GM21360 (cell line): Measurements from ENCODE around the gene PCED1A.

Source experiments
- ATAC-seq: cut with Tn5 transposase; IDR thresholded peaks from one replicate; pipeline ENCODE4 v1.9.1; 2021; ENCODE audit warnings: mild to moderate bottlenecking, moderate library complexity; ENCODE audit not compliant: unreplicated experiment

The PCED1A gene

DNA sequence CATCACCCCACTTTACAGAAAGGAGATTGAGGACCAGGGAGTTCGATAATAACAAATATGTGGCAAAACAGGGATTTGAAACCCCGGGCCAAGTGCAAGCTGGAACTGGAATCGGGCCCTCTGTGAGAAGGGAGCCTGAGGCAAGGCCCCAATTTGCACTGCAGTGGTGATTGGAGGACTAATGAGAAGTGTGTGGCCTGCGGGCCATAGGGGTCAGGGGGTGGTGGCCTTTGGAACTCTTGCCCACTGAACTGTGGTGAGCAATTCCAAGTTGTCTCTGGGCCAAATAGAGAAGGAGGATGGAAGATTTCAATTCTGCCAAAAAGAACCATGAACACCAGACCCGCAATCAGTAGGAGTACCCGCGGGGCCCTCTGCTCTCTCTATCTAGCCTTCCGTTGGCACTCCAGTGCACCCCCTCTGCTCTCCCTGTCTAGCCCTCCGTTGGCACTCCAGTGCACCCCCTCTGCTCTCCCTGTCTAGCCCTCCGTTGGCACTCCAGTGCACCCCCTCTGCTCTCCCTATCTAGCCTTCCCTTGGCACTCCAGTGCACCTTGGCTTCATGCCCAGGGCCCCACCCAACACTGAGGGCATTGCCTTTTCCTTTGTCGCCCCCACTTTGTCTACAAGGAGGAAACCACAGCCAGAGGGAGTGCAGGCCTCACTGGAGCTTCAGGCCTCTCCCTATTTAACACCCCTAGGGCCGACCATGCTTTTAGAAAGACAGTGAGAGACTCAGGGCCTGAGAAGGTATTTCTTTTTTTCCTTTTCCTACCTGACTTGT, 26.8 kb upstream of the PCED1A start:
- no peak for ATAC-seq

DNA sequence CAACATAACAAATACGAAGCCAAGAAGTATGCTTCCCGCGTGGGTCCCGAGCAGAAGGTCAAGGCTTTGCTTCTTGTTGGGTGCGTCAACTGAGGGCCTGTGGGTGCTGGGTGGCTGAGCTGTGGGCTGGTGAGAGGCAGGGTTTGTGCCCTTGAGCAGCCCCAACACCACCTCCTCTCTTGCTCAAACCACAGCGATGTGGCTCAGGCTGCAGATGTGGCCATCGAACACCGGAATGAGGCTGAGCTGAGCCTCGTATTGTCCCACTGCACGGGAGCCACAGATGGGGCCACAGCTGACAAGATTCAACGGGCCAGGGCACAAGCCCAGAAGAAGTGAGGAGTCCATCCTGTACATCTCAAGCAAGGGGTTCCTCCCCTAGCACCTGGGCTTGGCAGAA, 25.8 kb upstream of the PCED1A start:
- ATAC-seq = no peak

DNA sequence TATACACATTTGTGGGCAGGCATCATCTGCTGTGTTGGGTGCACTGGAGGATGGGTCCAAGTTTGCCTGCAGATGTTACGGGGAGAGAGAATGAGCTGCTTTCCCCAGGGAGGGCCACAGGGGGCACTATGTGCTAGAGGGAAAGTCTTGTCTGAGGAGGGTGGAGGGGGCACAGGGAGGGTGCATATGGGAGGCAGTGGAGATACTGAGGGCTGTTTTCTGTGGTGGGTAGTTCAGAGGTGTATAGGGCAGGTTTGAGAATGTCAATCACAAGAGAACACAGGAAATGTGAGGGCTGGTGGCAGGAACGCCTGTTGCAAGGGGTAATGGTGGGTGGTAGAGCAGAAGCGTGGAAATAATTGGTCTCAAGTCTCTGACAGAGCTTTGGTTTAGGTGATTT, 25.2 kb upstream of the PCED1A start:
- ATAC-seq = no peak

DNA sequence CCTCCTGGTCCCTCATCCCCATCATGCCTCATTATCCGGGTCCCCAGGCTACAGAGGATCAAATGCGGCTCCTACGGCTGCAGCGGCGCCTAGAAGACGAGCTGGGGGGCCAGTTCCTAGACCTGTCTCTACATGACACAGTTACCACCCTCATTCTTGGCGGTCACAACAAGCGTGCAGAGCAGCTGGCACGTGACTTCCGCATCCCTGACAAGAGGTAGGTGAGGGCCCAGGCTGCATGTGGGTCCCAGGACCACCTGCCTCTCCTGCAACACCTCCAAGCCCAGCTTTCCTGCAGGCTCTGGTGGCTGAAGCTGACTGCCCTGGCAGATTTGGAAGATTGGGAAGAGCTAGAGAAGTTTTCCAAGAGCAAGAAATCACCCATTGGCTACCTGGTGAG, 24.6 kb upstream of the PCED1A start:
- ATAC-seq = no peak

DNA sequence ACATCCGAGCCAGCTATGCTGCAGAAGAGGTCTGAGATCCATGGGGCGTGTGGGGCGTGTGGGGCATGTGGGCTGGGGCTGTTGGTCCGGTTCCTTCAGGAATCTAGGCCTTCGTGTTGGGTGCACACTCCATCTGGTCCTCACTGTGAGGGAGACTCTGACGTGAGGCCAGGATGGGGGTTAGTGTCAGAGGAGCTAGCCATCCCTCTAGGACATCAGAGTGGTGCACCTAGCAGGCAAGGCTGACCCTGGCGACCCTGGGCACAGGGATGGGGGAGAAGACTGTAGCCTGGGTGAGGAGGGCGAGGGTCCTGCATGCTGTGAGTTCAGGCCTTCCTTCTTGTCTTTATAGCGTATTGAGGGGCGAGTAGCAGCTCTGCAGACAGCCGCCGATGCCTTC, 24.2 kb upstream of the PCED1A start:
- ATAC-seq = no peak

DNA sequence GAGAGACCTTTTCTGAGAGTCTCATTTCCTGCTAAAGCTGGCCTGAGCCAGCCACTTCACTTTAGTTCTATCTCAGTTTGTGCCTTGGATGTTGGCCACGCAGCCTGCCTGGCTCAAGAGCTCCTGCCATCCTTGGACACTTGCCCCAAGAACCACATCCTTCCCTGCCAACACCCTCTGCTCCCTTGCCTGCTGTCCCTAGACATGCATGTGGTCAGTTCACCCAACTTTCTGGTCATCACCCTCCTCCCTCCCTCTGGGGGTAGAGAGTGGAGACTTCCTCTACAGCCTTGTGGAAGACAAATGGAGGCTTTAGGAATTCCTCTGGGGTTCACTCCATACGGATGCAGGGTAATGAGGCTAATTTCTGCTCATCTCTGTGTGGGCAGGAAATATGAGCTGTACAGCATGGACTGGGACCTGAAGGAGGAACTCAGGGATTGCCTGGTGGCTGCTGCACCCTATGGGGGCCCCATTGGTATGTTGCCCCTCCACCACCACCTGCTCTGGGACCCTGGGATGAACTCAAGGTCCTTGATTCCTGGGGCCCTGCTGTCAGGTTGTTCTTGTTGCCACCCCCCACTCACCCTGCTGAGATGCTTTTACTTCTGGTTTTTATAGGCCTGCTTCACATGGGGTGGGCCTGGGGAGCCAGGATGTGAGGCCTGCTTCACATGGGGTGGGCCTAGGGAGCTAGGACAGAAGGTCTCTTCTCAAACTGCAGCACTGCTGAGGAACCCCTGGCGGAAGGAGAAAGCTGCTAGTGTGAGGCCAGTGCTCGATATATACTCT, 19.1 kb upstream of the PCED1A start:
- ATAC-seq = no peak

DNA sequence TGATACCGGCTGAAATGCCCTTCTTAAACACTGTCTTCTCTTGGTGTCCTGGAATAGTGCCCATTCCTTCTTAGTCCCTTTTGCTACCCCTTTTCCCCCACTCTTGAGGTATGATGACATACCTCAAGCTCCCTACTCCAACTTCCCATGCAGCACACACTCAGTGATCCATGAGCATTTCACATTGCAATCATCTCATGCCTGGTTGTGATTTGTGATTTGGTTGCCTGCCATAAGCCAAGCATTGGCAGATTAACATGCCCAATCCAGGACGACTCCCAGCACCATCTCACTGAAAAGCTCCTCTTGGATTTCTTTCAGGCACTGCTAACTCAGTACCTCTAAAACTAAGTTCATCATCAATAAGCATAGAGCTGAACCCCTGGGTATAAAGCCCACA, 18.1 kb upstream of the PCED1A start:
- no peak for ATAC-seq

DNA sequence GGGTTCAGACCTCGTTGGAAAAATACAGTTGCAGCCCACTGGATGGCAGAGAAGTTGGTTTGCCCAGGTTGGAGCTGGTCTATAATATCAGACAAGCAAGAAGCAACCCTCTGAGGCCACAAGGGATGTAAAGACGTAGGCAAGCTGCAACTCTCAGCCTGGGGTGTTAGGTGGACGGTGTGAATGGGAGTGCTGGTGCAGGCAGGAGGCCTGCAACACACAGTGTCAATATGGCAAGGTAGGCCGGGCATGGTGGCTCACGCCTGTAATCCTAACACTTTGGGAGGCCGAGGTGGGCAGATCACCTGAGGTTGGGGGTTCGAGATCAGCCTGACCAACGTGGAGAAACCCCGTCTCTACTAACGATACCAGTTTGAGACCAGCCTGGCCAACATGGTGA, 10.6 kb upstream of the PCED1A start:
- no peak for ATAC-seq

DNA sequence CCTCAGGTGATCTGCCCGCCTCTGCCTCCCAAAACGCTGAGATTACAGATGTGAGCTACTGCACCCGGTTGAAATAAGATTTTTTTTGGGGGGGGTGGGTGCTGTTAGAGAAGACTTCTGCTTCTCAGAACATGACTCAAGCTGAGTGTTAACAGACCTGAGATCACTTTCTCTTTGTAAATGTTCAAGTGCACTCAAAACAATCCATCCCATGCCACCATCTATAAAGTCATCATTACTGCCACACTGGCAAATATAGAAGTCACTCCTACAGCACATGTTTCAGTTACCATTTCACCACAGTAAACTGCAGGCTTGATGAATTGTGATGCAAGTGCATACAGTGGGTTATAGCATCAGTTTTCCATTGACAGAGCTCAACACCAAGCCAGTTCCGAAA, 9.1 kb upstream of the PCED1A start:
- no peak for ATAC-seq

DNA sequence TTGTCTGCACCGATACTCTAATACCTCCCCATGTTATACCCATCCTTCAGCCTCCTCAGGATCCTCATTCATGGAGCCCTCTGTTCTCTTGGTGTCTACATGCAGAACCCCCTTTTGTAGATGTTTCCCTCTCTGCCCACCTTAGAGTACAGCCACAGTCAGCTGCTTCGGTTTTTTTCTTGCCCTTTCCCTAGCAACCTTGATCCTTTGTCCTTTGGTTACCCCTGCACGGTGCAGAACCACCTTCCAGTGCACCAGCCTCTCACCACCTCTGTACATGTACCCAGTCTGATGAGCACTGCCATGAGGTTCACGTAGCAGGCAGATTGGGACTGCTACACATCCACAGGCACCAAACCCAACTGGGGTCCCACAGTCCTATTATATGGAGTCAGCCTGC, 7.3 kb upstream of the PCED1A start:
- ATAC-seq = no peak

DNA sequence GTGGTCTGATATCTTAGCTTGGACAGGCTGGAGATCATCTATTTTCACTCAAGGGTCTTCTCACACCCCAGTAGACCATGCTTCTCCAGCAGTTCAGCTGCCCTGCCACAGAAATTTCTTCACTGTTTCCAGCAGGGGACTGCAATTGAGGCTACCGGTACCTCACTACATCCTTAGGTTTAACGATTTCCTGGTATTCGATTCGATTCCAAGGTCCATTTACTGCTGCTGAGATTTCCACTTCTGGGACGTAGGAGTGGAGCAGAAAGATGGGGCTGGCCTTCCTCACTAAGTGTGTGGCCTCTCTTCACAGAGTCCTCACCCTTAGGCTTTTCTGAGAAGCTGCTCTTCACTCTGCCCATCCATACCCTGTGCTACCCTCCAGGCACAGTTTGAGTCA, 6.2 kb upstream of the PCED1A start:
- no peak for ATAC-seq

DNA sequence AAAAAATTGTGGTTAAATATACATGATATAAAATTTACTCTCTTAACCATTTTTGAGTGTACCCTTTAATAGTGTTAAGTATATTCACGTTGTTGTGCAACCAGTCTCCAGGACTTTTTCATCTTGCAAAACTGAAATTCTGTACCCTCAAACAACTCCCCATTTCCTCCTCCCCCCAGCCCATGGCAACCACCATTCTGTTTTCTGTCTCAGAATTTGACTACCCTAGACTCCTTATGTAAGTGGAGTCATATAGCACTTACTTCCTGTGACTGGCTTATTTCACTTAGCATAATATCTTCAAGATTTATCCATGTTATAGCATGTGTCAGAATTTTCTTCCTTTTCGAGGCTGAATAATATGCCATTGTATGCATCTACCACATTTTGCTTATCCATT, 5.2 kb upstream of the PCED1A start:
- no peak for ATAC-seq

DNA sequence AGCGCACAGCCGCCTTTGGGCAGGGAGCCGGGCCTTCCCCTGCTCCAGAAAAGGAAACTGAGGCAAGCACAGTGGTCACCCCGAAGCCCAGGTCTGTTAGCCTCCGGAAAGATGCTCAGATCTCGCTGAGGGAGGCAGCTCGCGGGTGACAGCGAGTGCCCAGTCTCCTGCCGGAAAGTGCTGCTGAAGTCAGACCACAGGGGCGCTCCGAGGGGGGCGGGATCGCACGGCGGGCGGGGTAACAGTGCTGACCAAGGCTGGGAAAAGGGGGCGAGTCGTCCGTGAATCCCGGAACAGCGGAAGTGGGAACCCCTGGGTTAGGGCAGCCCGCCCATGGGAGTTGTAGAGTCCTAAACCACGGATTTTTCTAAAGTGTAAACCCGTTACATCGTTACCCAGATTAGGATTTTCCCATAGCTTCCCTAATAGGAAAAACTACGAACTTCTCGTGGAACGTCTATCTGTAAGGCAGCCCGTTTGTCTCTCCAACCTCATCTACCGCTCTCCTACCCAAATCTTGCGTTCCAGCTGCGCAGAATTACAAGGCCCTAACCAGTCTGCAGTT, 594 bp upstream of the PCED1A start:
- peak; percentile 16 for ATAC-seq

DNA sequence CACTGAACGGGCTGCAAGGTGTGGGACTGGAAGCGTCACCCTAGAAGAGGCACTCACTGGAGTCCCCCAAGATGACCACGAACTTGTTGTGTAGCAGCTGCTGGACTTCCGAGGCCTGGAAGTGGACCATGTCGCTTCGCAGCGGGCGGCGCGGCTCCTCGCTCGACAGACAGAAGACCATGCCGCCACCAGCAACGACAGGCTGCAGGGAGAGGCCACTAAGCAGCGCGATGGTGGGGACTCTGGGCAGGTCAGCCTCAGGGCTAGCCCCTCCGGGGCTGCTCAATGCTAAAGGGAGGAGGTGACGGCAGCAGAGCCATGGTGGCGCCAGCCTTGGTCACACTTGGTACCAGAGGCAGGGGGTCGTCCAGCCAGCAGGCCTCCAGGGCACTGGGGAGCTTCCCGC, 720 bp downstream of the PCED1A start:
- no peak for ATAC-seq

DNA sequence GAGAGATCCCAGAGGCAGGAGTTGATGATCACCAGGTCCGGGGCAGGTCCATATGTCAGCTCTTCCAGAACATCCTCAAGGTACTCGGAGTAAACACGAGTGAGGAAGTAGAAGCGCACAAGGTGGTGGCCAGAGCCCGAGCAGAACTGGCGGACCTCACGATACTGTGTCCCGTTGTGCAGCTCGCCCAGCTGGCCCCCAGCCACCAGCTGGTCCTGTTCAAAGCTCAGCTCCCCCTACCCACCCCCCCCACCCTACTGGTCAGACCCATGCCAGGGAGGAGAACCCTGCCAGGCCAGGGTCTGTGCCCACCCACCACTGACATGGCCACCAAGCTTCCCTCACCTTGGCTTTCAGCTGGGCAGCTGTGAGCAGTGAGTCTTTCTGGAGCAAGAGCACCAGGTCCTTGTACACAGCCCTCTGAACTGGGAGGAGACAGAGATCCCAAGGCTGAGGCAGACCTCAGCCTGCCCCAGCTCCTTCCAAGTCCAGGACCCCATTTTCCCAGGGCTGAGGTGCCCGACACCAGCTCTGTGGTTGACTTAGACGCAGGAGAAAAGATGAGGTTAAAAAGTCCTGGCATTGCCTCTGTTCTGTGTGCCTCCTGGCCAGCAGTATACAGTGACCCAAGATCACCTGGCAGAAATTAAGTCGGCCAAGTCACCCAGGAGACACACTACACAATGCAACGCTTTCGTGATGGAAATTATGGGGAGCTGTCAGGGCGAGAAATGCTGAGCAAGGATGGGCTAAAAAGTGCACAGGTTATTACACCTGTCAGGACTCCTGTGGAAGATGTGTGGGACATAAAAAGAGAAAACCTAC, 1.4 kb downstream of the PCED1A start:
- no peak for ATAC-seq

DNA sequence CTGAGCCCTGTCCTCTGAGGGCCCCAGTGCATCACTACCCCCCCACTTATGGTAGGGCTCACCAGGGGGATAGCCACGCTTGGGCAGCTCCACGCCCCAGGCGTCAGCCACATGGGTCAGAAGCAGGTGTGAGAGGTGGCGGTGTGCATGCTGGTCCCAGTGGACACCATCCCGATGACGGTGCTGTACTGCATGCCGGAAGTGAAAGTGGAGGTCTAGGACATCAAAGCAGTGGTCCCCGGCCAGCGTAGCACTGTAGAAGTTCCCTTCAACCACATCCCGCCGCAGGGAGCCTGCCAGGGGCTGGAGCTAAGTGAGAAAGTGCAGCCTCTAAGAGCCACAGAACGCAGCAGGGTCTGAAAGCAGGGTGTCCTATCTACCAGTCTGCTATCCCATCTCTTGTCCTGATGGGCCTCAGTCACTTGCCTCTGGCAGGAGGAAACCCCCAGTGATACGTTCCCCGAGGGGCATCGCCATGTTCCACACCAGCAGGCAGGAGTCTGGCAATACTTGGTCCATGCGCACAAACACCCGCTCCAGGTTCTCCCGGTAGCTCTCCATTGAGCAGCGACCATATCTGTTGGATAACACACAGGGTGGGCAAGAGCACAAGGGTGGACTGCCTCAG, 2.2 kb downstream of the PCED1A start:
- ATAC-seq = no peak

DNA sequence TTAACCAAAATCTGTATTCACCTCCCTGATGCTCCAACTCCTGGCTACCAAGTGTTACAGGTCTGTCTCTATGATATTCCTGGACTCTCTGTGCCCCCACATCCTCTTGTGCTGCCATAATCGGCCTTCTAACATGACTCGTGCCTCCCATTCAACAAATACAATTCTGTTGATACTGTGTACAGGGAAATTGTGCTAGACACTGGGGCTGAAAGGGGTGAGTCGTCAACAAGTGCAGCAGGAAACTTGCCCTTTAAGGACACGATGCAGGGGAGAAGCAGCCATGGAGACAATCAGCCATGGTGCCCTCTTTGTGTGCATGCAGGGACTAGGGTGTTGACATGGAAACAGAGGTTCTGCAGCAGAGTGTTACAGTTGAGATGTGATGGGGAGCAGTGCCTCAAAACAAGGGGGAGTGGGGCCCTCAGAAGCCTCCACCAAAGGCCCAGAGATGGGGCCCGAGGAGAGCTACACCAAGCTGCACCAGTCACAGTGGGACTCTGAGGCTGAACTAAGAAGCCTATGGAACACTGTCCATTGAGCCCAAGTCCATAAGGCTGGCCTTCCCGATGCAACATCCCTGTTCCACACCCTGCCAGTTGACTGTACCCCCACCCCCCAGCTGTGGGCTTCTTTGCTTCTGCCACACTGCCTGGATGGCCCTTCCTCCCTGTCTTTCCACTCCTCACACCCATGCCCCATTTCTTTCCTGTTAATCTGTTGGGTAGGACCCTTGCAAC, 3.1 kb downstream of the PCED1A start:
- no peak for ATAC-seq

DNA sequence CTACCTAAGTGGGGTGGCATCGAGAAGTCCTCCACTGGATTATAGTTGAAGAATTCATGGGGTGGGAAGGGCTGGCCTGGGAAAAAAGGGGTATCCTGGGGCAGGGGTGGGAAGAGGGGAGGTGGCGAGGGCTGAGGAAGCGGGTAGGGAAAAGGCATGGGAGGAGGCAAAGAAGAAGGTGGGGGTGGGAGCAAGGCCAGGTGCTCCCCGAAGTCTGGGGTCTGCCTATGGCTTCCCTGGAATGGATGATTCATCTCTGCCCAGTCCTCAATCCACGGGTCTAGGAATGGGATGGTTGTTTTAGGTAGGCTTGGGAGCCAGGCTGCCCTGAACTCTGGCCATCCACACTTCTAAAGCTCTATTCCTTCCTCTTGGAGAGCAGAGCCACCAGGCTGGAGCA, 4.4 kb downstream of the PCED1A start:
- no peak for ATAC-seq

DNA sequence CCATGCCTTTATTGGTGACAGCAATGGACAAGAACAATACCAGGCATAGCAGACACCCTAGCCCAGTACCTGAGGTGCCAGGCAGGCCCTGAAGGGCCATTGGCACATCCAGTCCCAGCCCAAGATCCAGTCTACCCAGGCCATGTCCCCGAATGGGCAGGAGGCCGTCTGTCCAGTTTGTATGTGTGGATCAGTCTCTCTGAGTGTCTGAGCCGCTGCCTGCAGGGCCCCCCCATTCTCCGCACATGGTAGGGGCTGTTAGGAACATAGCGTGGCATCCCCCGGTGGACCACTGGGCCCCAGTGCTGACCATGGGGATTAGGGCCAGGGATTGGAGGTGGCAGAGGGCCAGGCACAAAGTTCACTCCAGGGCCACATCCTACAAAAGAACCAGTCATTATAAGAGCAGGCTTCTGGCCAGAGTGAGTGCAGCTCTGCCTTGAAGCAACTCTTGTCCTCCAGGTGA, 5.1 kb downstream of the PCED1A start:
- ATAC-seq = no peak
